HepG2 (cell line): Measurements from ENCODE around the gene SLC4A8. TPM values are rescaled to one million over a fixed set of nuclear protein-coding genes. Genes with fewer than 3 reads are reported as not detected.
"Not testable (repeated sequence)": the region's sequence is repeated elsewhere in the genome, so short reads cannot be mapped to it uniquely, and the experiment has no call there.

ENCODE experiments used
- ATAC-seq: fragments of 200-7000 bp; cut with Tn5 transposase; 3 replicates; pipeline ENCODE4 v1.9.1; 2020; ENCODE audit warnings: mild to moderate bottlenecking, moderate library complexity
- BruUV-seq: library from RNA; stranded (reverse); fragments of 400-500 nt; replicated peaks from 2 replicates; lab custom pipeline; 2021; lab: Mats Ljungman, UMichigan
- CTCF ChIA-PET: fragments of 300-600 bp; formaldehyde crosslinking; extraction: SDS; loops from one replicate; lab custom pipeline; 2021; ENCODE audit warnings: low total read pairs, inconsistent platforms, low intra/inter-chr PET ratio; lab: Yijun Ruan, JAX
- POLR2A ChIA-PET: fragments of 350-600 bp; sonication (Branson Sonifier 250); formaldehyde crosslinking; loops from one replicate; lab custom pipeline; 2020; ENCODE audit warnings: antibody characterized with exemption, inconsistent platforms; lab: Yijun Ruan, JAX
- DNase-seq: peaks from one replicate; pipeline ENCODE4 v3.0.0-alpha.2; 2015; ENCODE audit warnings: low spot score
- FAIRE-seq: peaks from 3 replicates; lab custom pipeline; 2011; peaks lifted over from hg19 to GRCh38; lab: Jason Lieb, UNC
- H2AFZ ChIP-seq: one replicate; pipeline ENCODE4 v1.6.1; 2011; ENCODE audit warnings: low read length, inconsistent platforms
- H3K27ac ChIP-seq: fragments of 300-600 bp; 3 replicates; pipeline ENCODE4 v1.8.0; 2011; ENCODE audit warnings: mixed run types, mild to moderate bottlenecking, mixed read lengths, low read length, inconsistent platforms; ENCODE audit not compliant: insufficient read depth; ENCODE audit errors: extremely low read length
- H3K27me3 ChIP-seq, 2 experiments: fragments of 200-600 bp in 1 of 2; 2 replicates in 1 of 2; 3 replicates in 1 of 2; pipeline versions ENCODE4 v1.6.0 to v1.8.0; 2011; ENCODE audit warnings: low read length in 2 of 2, mild to moderate bottlenecking in 2 of 2, moderate library complexity in 2 of 2, inconsistent platforms in 1 of 2; ENCODE audit not compliant: insufficient read depth in 2 of 2, control insufficient read depth in 1 of 2
- H3K36me3 ChIP-seq, 2 experiments: fragments of 200-600 bp in 1 of 2; replicated peaks in 1 of 2; 2 replicates in 1 of 2; 3 replicates in 1 of 2; pipeline versions ENCODE4 v1.5.1 to v1.8.0; 2011; ENCODE audit warnings: low read length in 2 of 2, inconsistent platforms in 1 of 2; ENCODE audit not compliant: insufficient read depth in 2 of 2, control insufficient read depth in 1 of 2
- H3K4me1 ChIP-seq: 2 replicates; pipeline ENCODE4 v1.5.1; 2012; ENCODE audit warnings: low read length, inconsistent platforms; ENCODE audit not compliant: insufficient read depth
- H3K4me2 ChIP-seq: 2 replicates; pipeline ENCODE4 v1.6.0; 2011; ENCODE audit warnings: low read depth, low read length, inconsistent platforms
- H3K4me3 ChIP-seq, 3 experiments: fragments of 200-600 bp in 1 of 3; sonication (generic), shearing (Covaris generic) in 1 of 3; replicated peaks in 1 of 3; 2 replicates each; pipeline ENCODE4 v1.5.1; 2011 to 2016; ENCODE audit warnings: low read length in 3 of 3, inconsistent platforms in 2 of 3, low read depth in 2 of 3, mild to moderate bottlenecking in 2 of 3, control low read depth in 1 of 3, mixed read lengths in 1 of 3; ENCODE audit not compliant: insufficient read depth in 1 of 3
- H3K79me2 ChIP-seq: one replicate; pipeline ENCODE4 v1.6.1; 2011; ENCODE audit warnings: low read length, inconsistent platforms; ENCODE audit not compliant: insufficient read depth
- H3K9ac ChIP-seq: 2 replicates; pipeline ENCODE4 v1.6.0; 2011; ENCODE audit warnings: mild to moderate bottlenecking, low read depth, low read length, inconsistent platforms; ENCODE audit not compliant: insufficient read depth
- H3K9me3 ChIP-seq: 2 replicates; pipeline ENCODE4 v1.5.1; 2012; ENCODE audit warnings: mild to moderate bottlenecking, low read length
- H4K20me1 ChIP-seq: 2 replicates; pipeline ENCODE4 v1.6.0; 2011; ENCODE audit warnings: inconsistent platforms, mild to moderate bottlenecking, low read length, moderate library complexity; ENCODE audit not compliant: insufficient read depth
- CEBPB ChIP-seq: IDR thresholded peaks from 2 replicates; pipeline ENCODE4 v1.6.1; 2011; ENCODE audit warnings: low read depth, low read length, improper control_type of control experiment, borderline replicate concordance
- PHF8 ChIP-seq: sonication (generic); formaldehyde crosslinking; IDR thresholded peaks from 2 replicates; pipeline ENCODE4 v1.5.0; 2020; ENCODE audit warnings: missing genetic modification reagents
- TARDBP ChIP-seq: sonication (generic); formaldehyde crosslinking; IDR thresholded peaks from 2 replicates; pipeline ENCODE4 v1.8.0; 2022; ENCODE audit warnings: mild to moderate bottlenecking, missing genetic modification reagents
- WGBS: methylation state at CpG from one replicate; pipeline ENCODE4 v1.1.6; 2017; ENCODE audit warnings: low lambda C conversion rate; 5-methylcytosine and 5-hydroxymethylcytosine counted together
- in situ Hi-C: cut with HindIII; loops from 2 replicates; pipeline ENCODE4 v1.10.0; 2017; ENCODE audit warnings: low pct_unique_long_range_greater_than_20kb; ENCODE audit not compliant: extremely low pct_ligation_motif_present
- intact Hi-C: fragments of 100-400 bp; cut with micrococcal nuclease; formaldehyde crosslinking; loops from one replicate; pipeline ENCODE4 v1.10.0; 2022; ENCODE audit not compliant: unreplicated experiment
- polyA plus RNA-seq, 8 experiments: library from polyadenylated mRNA; depleted of rRNA in 3 of 8; stranded (reverse) in 7 of 8; unstranded in 1 of 8; fragments of >200 nt; fragmentation: Illumina TruSeq in 4 of 8; extraction: Trizol in 4 of 8; gene quantifications; 2 replicates each; pipeline versions ENCODE4 v1.2.1 to v1.2.3, GENCODE V29; 2011 to 2016; ENCODE audit warnings: low read depth in 4 of 8, missing spikeins in 1 of 8, mixed read lengths in 1 of 8; ENCODE audit not compliant: insufficient read depth in 1 of 8
- total RNA-seq, 5 experiments: library from RNA; depleted of rRNA; stranded (reverse); fragments of >200 nt; fragmentation: Illumina TruSeq; extraction: Trizol; gene quantifications; 2 replicates each; pipeline ENCODE4 v1.2.3, GENCODE V29; 2016; ENCODE audit warnings: low read depth in 1 of 5

SLC4A8 gene
- total and polyA plus RNA-seq, 2 of the 13 experiments (the other 11 are each of a cell fraction or from before 2014, with no cell fraction given): under 0.01 to 0.07 TPM

- H2AFZ ChIP-seq, BruUV-seq, H3K4me1 ChIP-seq, H3K27ac ChIP-seq, ATAC-seq, H3K36me3 ChIP-seq, H4K20me1 ChIP-seq, H3K9me3 ChIP-seq, CTCF ChIA-PET, intact Hi-C loops, H3K4me2 ChIP-seq, H3K27me3 ChIP-seq, DNase-seq, H3K79me2 ChIP-seq, H3K4me3 ChIP-seq, in situ Hi-C loops, FAIRE-seq, H3K9ac ChIP-seq, POLR2A ChIA-PET: not testable (repeated sequence)
- TF ChIP-seq CEBPB: peak; percentile 38; the same call in 1 of the 2 replicates
- 11% methylated on average over 4 of the region's 4 CpGs for WGBS
Measured at GRCh38 chr12:51515037-51515436, 90.4 kb downstream of the SLC4A8 start.

GRCh38 chr12:51517316-51517715, 92.7 kb downstream of the SLC4A8 start:
- CTCF ChIA-PET: no interaction called here
- no TSS peak for BruUV-seq

More at GRCh38 chr12:51517316-51517715, 92.7 kb downstream of the SLC4A8 start:
- H3K79me2 ChIP-seq: no peaks in the 10 kb centered on the region
- no peaks in the 10 kb centered on the region; a peak in 1 of 5 replicates for H3K27me3 ChIP-seq
- no peaks in the 10 kb centered on the region for H3K4me1 ChIP-seq
- H3K4me3 ChIP-seq: no peak overlapping the region
- no peak overlapping the region for H3K4me2 ChIP-seq
- H2AFZ ChIP-seq: no peak overlapping the region
- no peaks in the 10 kb centered on the region for H3K36me3 ChIP-seq
- intact Hi-C loops (no loop called here), in situ Hi-C loops (no loop called here)
- H3K9ac ChIP-seq: no peak overlapping the region
- H3K9me3 ChIP-seq: no peaks in the 10 kb centered on the region
- ATAC-seq: no peak
- no peaks in the 10 kb centered on the region for H4K20me1 ChIP-seq
- POLR2A ChIA-PET: no interaction called here
- DNase-seq: no peak
- no peak for TF ChIP-seq TARDBP (CRISPR knock-in tag)
- TF ChIP-seq PHF8 (CRISPR knock-in tag): no peak
- 80% methylated on average over 3 of the region's 3 CpGs for WGBS
- no peak for FAIRE-seq
- H3K27ac ChIP-seq: no peak overlapping the region
